DOHH2 (cell line): ENCODE data around the gene GCN1.

Source experiments
- H3F3A ChIP-seq: fragments of 200-600 bp; sonication (generic), shearing (Covaris generic); 2 replicates; pipeline ENCODE4 v1.6.0; 2016; ENCODE audit warnings: antibody characterized with exemption, mild to moderate bottlenecking; ENCODE audit not compliant: control insufficient read depth, insufficient read depth
- H3K27ac ChIP-seq: fragments of 200-600 bp; sonication (generic); 2 replicates; pipeline ENCODE4 v1.5.1; 2014; ENCODE audit warnings: low read depth, mild to moderate bottlenecking, low read length, moderate library complexity
- H3K27me3 ChIP-seq: fragments of 200-600 bp; sonication (generic); 2 replicates; pipeline ENCODE4 v1.6.1; 2014; ENCODE audit warnings: mild to moderate bottlenecking, low read length, mixed read lengths; ENCODE audit not compliant: control insufficient read depth
- H3K36me3 ChIP-seq: fragments of 200-600 bp; sonication (generic); 2 replicates; pipeline ENCODE4 v1.6.1; 2014; ENCODE audit warnings: mild to moderate bottlenecking, low read length, moderate library complexity, mixed read lengths; ENCODE audit not compliant: control insufficient read depth
- H3K4me1 ChIP-seq: fragments of 200-600 bp; sonication (generic); 2 replicates; pipeline ENCODE4 v1.6.1; 2014; ENCODE audit warnings: mild to moderate bottlenecking, low read length, mixed read lengths; ENCODE audit not compliant: control insufficient read depth
- H3K4me2 ChIP-seq: fragments of 200-600 bp; sonication (generic); 2 replicates; pipeline ENCODE4 v1.6.0; 2014; ENCODE audit warnings: mild to moderate bottlenecking, low read length, moderate library complexity
- H3K4me3 ChIP-seq: fragments of 200-600 bp; sonication (generic); 2 replicates; pipeline ENCODE4 v1.5.1; 2014; ENCODE audit warnings: mild to moderate bottlenecking, low read length, mixed read lengths
- H3K79me2 ChIP-seq: fragments of 200-600 bp; sonication (generic); 2 replicates; pipeline ENCODE4 v1.6.1; 2014; ENCODE audit warnings: mild to moderate bottlenecking, low read length, mixed read lengths; ENCODE audit not compliant: control insufficient read depth
- H3K9me2 ChIP-seq: fragments of 200-600 bp; sonication (generic); replicated peaks from 2 replicates; pipeline ENCODE4 v1.6.1; 2014; ENCODE audit warnings: mild to moderate bottlenecking, low read length, mixed read lengths; ENCODE audit not compliant: control insufficient read depth
- H3K9me3 ChIP-seq: fragments of 200-600 bp; sonication (generic); 2 replicates; pipeline ENCODE4 v1.6.1; 2014; ENCODE audit warnings: antibody characterized with exemption, low read length, mixed read lengths; ENCODE audit not compliant: control insufficient read depth, insufficient read depth
- H4K20me1 ChIP-seq: fragments of 200-600 bp; sonication (generic); 2 replicates; pipeline ENCODE4 v1.6.0; 2014; ENCODE audit warnings: low read depth, mild to moderate bottlenecking, antibody characterized with exemption, low read length, moderate library complexity; ENCODE audit not compliant: control insufficient read depth, insufficient read depth
- CTCF ChIP-seq: fragments of 200-600 bp; sonication (generic); IDR thresholded peaks from one replicate; pipeline ENCODE4 v1.5.1; 2014; ENCODE audit warnings: antibody characterized with exemption, mild to moderate bottlenecking, low read depth, low read length; ENCODE audit not compliant: poor library complexity, severe bottlenecking
- EZH2phosphoT487 ChIP-seq: fragments of 200-600 bp; sonication (generic); IDR thresholded peaks from 2 replicates; pipeline ENCODE4 v1.6.1; 2017; ENCODE audit warnings: borderline replicate concordance, mild to moderate bottlenecking, antibody characterized with exemption, low read length, moderate library complexity, mixed read lengths

Gene GCN1

GRCh38 chr12:120169946-120170345, 24.6 kb downstream of the GCN1 start:
- peaks cover 39% of the 10 kb centered on the region for H3K4me1 ChIP-seq
- peaks cover 11% of the 10 kb centered on the region for H3K79me2 ChIP-seq
- no peaks in the 10 kb centered on the region for H3K9me3 ChIP-seq
- H3K4me2 ChIP-seq: no peak overlapping the region
- peaks cover 76% of the 10 kb centered on the region for H3K36me3 ChIP-seq
- H3K9me2 ChIP-seq: no peaks in the 10 kb centered on the region
- H3K27ac ChIP-seq: peak overlapping the region; percentile 9; the same call in 1 of the 2 replicates
- no peaks in the 10 kb centered on the region for H3K27me3 ChIP-seq
- TF ChIP-seq CTCF (no peak), EZH2phosphoT487 (no peak)
- H4K20me1 ChIP-seq: no peaks in the 10 kb centered on the region
- H3F3A ChIP-seq: peaks cover 34% of the 10 kb centered on the region
- no peak overlapping the region for H3K4me3 ChIP-seq

GRCh38 chr12:120168337-120168736, 26.2 kb downstream of the GCN1 start:
- H4K20me1 ChIP-seq: no peaks in the 10 kb centered on the region
- H3K36me3 ChIP-seq: peaks cover 75% of the 10 kb centered on the region
- H3K9me3 ChIP-seq: no peaks in the 10 kb centered on the region
- H3K79me2 ChIP-seq: peaks cover 16% of the 10 kb centered on the region
- peaks cover 47% of the 10 kb centered on the region for H3K4me1 ChIP-seq
- peaks cover 34% of the 10 kb centered on the region for H3F3A ChIP-seq
- H3K4me3 ChIP-seq: peak overlapping the region; percentile 45; the same call in 1 of the 2 replicates
- no peaks in the 10 kb centered on the region for H3K9me2 ChIP-seq
- TF ChIP-seq EZH2phosphoT487 (no peak), CTCF (no peak)
- peak overlapping the region; percentile 94 for H3K27ac ChIP-seq
- no peaks in the 10 kb centered on the region for H3K27me3 ChIP-seq
- H3K4me2 ChIP-seq: peak overlapping the region; percentile 64

GRCh38 chr12:120167529-120168095, 26.9 kb downstream of the GCN1 start:
- Histone ChIP-seq H3K4me1 (peaks cover 47% of the 10 kb centered on the region), H3K4me3 (peak overlapping the region; percentile 45), H4K20me1 (no peaks in the 10 kb centered on the region), H3K4me2 (peak overlapping the region; percentile 64), H3K27me3 (no peaks in the 10 kb centered on the region), H3K9me3 (no peaks in the 10 kb centered on the region), H3K27ac (peak overlapping the region; percentile 94), H3K79me2 (peaks cover 16% of the 10 kb centered on the region), H3K9me2 (no peaks in the 10 kb centered on the region), H3K36me3 (peaks cover 75% of the 10 kb centered on the region), H3F3A (peaks cover 34% of the 10 kb centered on the region)
- TF ChIP-seq EZH2phosphoT487 (no peak), CTCF (no peak)
